Gastrocnemius medialis (tissue), 4 donors: ENCODE data around the gene ITIH1. TPM values are rescaled to one million over a fixed set of nuclear protein-coding genes. Genes with fewer than 3 reads are reported as not detected.
A peak's percentile ranks its signal among the peaks of the same experiment; 100 is the strongest.

Experiments
- ATAC-seq, 2 donors: fragments of 150-250 bp; one replicate each; pipeline ENCODE4 v1.9.1; 2016
- DNase-seq, 2 donors: peaks; one replicate each; pipeline ENCODE4 v3.0.0-alpha.2; 2019
- H3K27ac ChIP-seq, 4 donors: fragments of 200-600 bp; sonication (generic); 1 replicate in 1 of 4; 2 replicates in 3 of 4; pipeline ENCODE4 v1.5.1; 2016 to 2018; ENCODE audit warnings: mild to moderate bottlenecking in 2 of 4, moderate library complexity in 1 of 4
- H3K27me3 ChIP-seq, 3 donors: fragments of 200-600 bp; sonication (generic) in 2 of 3; 1 replicate in 1 of 3; 2 replicates in 2 of 3; pipeline versions ENCODE4 v1.5.1 to v1.6.0; 2016 to 2019; ENCODE audit warnings: mild to moderate bottlenecking in 1 of 3, moderate library complexity in 1 of 3
- H3K36me3 ChIP-seq, 2 donors: fragments of 200-600 bp; sonication (generic) in 1 of 2; one replicate each; pipeline ENCODE4 v1.5.1; 2017 to 2018
- H3K4me1 ChIP-seq, 2 donors: fragments of 200-600 bp; sonication (generic) in 1 of 2; one replicate each; pipeline ENCODE4 v1.5.1; 2016 to 2017; ENCODE audit warnings: mild to moderate bottlenecking in 2 of 2
- H3K4me3 ChIP-seq, 4 donors: fragments of 200-600 bp; sonication (generic) in 3 of 4; 1 replicate in 1 of 4; 2 replicates in 3 of 4; pipeline ENCODE4 v1.5.1; 2016 to 2019; ENCODE audit warnings: mild to moderate bottlenecking in 2 of 4
- H3K9me3 ChIP-seq, 3 donors: fragments of 200-600 bp; sonication (generic) in 2 of 3; 1 replicate in 1 of 3; 2 replicates in 2 of 3; pipeline ENCODE4 v1.5.1; 2016 to 2019
- POLR2A ChIP-seq, 2 donors: fragments of 450-650 bp; IDR thresholded peaks; one replicate each; pipeline ENCODE4 v1.6.1; 2017; ENCODE audit warnings: antibody characterized with exemption in 2 of 2, mild to moderate bottlenecking in 2 of 2, moderate library complexity in 2 of 2
- in situ Hi-C, 4 donors: fragments of 200-750 bp; cut with MboI; loops; one replicate each; pipeline versions ENCODE4 v1.15.0 to v1.8.0; 2017; ENCODE audit warnings: low sequenced_read_pairs in 4 of 4
- intact Hi-C: fragments of 100-400 bp; cut with DNase I; formaldehyde crosslinking; loops from one replicate; pipeline ENCODE4 v1.15.1; 2023; ENCODE audit warnings: low total_unique reads
- total RNA-seq, 4 donors: library from RNA; depleted of rRNA; stranded (reverse); fragments of >200 nt; gene quantifications; one replicate each; pipeline versions ENCODE4 v1.1.0 to v1.2.3, GENCODE V29; 2016
- TF ChIP-seq, protein P1 (sequence below), 5 experiments: fragments of 450-650 bp in 3 of 5; fragments of 200-600 bp in 2 of 5; sonication (generic) in 2 of 5; IDR thresholded peaks in 4 of 5; conservative IDR thresholded peaks in 1 of 5; 1 replicate in 4 of 5; 2 replicates in 1 of 5; pipeline ENCODE4 v1.5.1; 2016 to 2019; ENCODE audit warnings: antibody characterized with exemption in 5 of 5, mild to moderate bottlenecking in 3 of 5, moderate library complexity in 3 of 5

ITIH1 gene
- total RNA-seq, 4 donors from 2014 or later: 0.72 to 2.1 TPM; not detected in 2

DNA sequence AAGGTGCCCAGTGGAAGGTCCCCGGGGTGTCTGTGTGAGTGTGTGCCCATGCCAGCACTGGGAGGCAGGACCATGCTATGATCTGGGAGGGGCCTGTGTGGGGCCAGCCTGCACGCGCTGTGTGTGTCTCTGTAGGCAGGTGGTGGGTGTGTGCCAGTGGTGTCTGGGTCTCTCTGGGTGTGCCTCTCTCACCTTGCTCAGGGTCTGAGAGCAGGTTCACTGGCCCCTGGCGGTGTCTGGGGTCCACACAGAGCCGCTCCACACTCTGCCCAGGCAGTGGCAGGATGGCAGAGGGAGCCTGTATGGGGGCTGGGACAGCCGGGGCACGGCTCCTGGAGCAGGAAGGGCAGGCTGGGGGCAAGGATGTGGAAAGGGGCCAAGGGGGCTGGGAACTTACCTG lies 40.5 kb downstream of the ITIH1 start:
- intact Hi-C loops: no loop called here
- Histone ChIP-seq H3K4me3 (no peak overlapping the region), H3K4me1 (peaks cover 7 to 8% of the 10 kb centered on the region in 2 donors), H3K27ac (peak overlapping the region; percentile 21 to 96 (median 48)), H3K36me3 (peaks cover 0 to 89% of the 10 kb centered on the region in 2 donors), H3K27me3 (no peaks in the 10 kb centered on the region), H3K9me3 (no peaks in the 10 kb centered on the region)
- ATAC-seq: no peak
- TF ChIP-seq, protein P1, sequence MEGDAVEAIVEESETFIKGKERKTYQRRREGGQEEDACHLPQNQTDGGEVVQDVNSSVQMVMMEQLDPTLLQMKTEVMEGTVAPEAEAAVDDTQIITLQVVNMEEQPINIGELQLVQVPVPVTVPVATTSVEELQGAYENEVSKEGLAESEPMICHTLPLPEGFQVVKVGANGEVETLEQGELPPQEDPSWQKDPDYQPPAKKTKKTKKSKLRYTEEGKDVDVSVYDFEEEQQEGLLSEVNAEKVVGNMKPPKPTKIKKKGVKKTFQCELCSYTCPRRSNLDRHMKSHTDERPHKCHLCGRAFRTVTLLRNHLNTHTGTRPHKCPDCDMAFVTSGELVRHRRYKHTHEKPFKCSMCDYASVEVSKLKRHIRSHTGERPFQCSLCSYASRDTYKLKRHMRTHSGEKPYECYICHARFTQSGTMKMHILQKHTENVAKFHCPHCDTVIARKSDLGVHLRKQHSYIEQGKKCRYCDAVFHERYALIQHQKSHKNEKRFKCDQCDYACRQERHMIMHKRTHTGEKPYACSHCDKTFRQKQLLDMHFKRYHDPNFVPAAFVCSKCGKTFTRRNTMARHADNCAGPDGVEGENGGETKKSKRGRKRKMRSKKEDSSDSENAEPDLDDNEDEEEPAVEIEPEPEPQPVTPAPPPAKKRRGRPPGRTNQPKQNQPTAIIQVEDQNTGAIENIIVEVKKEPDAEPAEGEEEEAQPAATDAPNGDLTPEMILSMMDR (IDR thresholded peaks at IDR 0.05 in 4 of 5, conservative IDR thresholded peaks at IDR 0.05 in 1 of 5): no peak
- no peak for TF ChIP-seq POLR2A (IDR thresholded peaks at IDR 0.05)
- no peak for DNase-seq
- in situ Hi-C loops: no loop called here

DNA sequence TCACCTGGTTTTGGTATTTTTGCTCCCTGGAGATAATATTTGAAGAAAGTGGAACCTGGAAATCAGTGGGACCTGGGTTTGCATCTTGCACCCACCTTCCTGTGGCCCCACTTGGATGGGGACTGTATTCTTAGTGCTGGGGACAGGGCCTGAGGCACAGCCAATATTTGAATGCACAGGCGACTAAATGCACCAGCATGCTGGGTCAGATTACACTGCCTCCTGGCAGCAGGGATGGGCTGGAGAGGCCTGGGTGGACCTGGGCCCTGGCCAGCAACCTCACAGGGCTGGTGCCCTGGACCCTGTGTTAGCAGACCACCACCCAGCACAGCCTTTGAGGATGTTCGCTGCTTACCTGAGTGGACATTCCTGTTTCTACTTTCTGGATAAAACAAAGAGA lies 42.5 kb downstream of the ITIH1 start:
- Histone ChIP-seq H3K9me3 (no peaks in the 10 kb centered on the region), H3K27ac (peak overlapping the region; percentile 38 to 96 (median 62)), H3K4me3 (no peak overlapping the region), H3K4me1 (peaks cover 7 to 8% of the 10 kb centered on the region in 2 donors), H3K27me3 (no peaks in the 10 kb centered on the region), H3K36me3 (peaks cover 0 to 92% of the 10 kb centered on the region in 2 donors)
- TF ChIP-seq, protein P1 (IDR thresholded peaks at IDR 0.05 in 4 of 5, conservative IDR thresholded peaks at IDR 0.05 in 1 of 5): no peak
- TF ChIP-seq POLR2A (IDR thresholded peaks at IDR 0.05): no peak
- intact Hi-C loops (no loop called here), in situ Hi-C loops (no loop called here)
- ATAC-seq (peak in 1 of 2 donors; percentile 14), DNase-seq (no peak)

DNA sequence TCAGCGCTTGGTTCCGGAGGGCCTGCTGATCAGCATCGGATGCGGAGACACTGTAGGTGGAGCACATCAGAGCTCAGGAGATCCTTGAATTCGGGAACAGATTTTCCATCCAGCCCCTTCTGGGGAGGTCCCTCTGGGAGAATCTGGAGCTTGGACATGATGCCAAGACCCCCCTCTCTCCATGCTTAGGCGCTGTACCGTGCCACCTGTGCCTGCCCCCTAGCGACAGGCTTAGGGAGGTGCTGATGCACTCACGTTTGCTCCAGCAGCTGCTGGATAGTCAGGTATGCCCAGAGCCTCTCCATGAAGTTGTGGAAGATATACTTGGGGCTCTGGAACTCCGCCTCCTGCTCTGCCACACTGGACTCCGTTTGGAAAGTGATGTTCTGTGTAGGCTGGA lies 43.3 kb downstream of the ITIH1 start:
- no peaks in the 10 kb centered on the region for H3K27me3 ChIP-seq
- intact Hi-C loops (no loop called here), in situ Hi-C loops (no loop called here)
- TF ChIP-seq, protein P1 (IDR thresholded peaks at IDR 0.05 in 4 of 5, conservative IDR thresholded peaks at IDR 0.05 in 1 of 5): peak; percentile 33 to 58 (median 39)
- no peak for TF ChIP-seq POLR2A (IDR thresholded peaks at IDR 0.05)
- peaks cover 7 to 8% of the 10 kb centered on the region in 2 donors for H3K4me1 ChIP-seq
- H3K4me3 ChIP-seq: no peak overlapping the region
- peak overlapping the region in 3 of 4 donors; percentile 54 to 96 (median 69) for H3K27ac ChIP-seq
- ATAC-seq (peak in 1 of 2 donors; percentile 54), DNase-seq (no peak)
- peaks cover 0 to 98% of the 10 kb centered on the region in 2 donors for H3K36me3 ChIP-seq
- no peaks in the 10 kb centered on the region for H3K9me3 ChIP-seq

DNA sequence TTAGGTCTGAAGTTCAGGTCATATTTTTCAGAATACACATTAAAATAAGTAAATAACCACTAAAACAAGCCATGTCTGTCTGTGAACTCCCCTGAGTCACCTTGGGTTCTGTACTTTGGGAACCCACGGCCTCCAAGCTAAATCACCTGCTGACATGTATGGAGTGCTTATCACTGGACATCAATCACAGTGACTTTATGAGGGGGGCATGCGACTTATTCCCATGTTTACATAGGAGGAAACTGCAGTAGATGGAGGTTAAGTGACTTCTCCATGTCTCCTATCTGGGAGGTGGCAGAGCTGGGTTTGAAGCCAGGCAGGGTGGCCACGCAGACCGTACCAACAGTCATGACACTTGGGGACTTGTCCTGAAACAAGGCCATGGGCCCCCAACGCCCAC lies 45.0 kb downstream of the ITIH1 start:
- H3K4me3 ChIP-seq: no peak overlapping the region
- no peaks in the 10 kb centered on the region for H3K9me3 ChIP-seq
- no peak for DNase-seq
- H3K27me3 ChIP-seq: no peaks in the 10 kb centered on the region
- peaks cover 7 to 8% of the 10 kb centered on the region in 2 donors for H3K4me1 ChIP-seq
- H3K36me3 ChIP-seq: peaks cover 0 to 96% of the 10 kb centered on the region in 2 donors
- no peak for TF ChIP-seq POLR2A (IDR thresholded peaks at IDR 0.05)
- TF ChIP-seq, protein P1 (IDR thresholded peaks at IDR 0.05 in 4 of 5, conservative IDR thresholded peaks at IDR 0.05 in 1 of 5): no peak
- no peak for ATAC-seq
- intact Hi-C loops (no loop called here), in situ Hi-C loops (no loop called here)
- peak overlapping the region in 3 of 4 donors; percentile 3 to 96 (median 30) for H3K27ac ChIP-seq

DNA sequence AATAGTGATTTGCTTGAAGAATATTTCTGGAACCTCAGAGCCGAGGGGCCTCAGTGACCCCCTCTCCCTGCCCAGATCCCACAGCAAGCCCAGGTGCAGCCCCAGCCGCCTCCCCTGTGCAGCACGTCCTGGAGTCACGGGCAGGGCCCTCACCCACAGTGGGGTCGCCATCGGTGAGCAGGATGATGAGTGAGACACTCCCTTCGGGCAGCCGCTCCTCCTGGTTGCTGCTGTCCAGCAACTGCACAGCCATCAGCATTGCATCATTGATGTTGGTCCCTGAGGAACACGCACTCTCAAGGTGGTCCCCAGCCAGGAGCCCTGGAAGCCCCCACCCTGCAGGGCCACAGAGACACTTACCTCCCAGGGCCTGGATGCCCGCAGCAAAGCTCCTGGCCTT lies 46.6 kb downstream of the ITIH1 start:
- ATAC-seq (no peak), DNase-seq (no peak)
- intact Hi-C loops (no loop called here), in situ Hi-C loops (no loop called here)
- peaks cover 7 to 11% of the 10 kb centered on the region in 2 donors for H3K4me1 ChIP-seq
- no peak overlapping the region for H3K4me3 ChIP-seq
- no peaks in the 10 kb centered on the region for H3K27me3 ChIP-seq
- peak overlapping the region in 1 of 4 donors; percentile 96 for H3K27ac ChIP-seq
- no peaks in the 10 kb centered on the region for H3K9me3 ChIP-seq
- H3K36me3 ChIP-seq: peaks cover 0 to 96% of the 10 kb centered on the region in 2 donors
- TF ChIP-seq, protein P1 (IDR thresholded peaks at IDR 0.05 in 4 of 5, conservative IDR thresholded peaks at IDR 0.05 in 1 of 5): no peak
- no peak for TF ChIP-seq POLR2A (IDR thresholded peaks at IDR 0.05)
